ENCODE data around the gene FASTKD3.

GRCh38 chr5:7907612-7908011 lies 38.8 kb upstream of the FASTKD3 start:
- TF ChIP-seq, protein P1, sequence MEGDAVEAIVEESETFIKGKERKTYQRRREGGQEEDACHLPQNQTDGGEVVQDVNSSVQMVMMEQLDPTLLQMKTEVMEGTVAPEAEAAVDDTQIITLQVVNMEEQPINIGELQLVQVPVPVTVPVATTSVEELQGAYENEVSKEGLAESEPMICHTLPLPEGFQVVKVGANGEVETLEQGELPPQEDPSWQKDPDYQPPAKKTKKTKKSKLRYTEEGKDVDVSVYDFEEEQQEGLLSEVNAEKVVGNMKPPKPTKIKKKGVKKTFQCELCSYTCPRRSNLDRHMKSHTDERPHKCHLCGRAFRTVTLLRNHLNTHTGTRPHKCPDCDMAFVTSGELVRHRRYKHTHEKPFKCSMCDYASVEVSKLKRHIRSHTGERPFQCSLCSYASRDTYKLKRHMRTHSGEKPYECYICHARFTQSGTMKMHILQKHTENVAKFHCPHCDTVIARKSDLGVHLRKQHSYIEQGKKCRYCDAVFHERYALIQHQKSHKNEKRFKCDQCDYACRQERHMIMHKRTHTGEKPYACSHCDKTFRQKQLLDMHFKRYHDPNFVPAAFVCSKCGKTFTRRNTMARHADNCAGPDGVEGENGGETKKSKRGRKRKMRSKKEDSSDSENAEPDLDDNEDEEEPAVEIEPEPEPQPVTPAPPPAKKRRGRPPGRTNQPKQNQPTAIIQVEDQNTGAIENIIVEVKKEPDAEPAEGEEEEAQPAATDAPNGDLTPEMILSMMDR (IDR thresholded peaks at IDR 0.05), result no peak
- TF ChIP-seq POLR2A (IDR thresholded peaks at IDR 0.05), result no peak
